NCI-H128 (cell line): ENCODE results near the gene VWA5B1.
"Not testable (repeated sequence)": the region's sequence is repeated elsewhere in the genome, so short reads cannot be mapped to it uniquely, and the experiment has no call there.

ENCODE experiments used
- DNase-seq: peaks from one replicate; lab custom pipeline; 2025; ENCODE audit not compliant: unreplicated experiment; lab: John Stamatoyannopoulos, UW

VWA5B1 gene

GRCh38 chr1:20290624-20291597 lies at the start of gene VWA5B1:
Gene VWA5B1 (plus strand): TSS chr1:20290875. CDS start chr1:20310602, 19,727 bp downstream.
- no peak for DNase-seq

DNA sequence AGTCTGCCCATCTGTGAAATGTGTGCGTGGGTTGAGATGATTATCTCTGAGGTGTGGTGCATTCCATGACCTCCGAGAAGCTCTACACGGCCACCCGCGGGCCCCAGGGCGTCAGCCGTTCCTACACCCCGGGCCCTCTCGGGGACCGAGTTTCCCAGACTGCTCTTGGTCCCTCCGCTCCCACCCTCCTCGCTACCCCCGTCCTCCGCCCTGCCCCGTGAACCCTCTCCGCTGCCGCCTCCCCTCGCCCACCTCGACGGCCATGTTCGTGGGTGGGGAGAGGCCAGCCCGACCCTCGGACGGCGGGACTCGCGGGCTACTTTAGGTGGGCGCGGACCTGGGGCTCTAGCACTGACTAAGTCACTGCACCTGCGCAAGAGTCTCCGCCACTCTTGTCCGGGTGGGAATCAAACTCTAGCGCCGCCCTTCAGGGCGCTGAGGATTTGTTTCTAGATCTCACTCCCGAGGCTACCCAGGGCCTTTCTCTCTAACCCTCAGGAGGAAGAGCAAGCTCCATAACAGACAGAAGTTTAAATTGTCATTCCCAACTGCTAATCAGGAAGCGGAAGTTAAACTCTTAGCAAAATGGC lies 47.7 kb upstream of the VWA5B1 start:
- DNase-seq = no peak

DNA sequence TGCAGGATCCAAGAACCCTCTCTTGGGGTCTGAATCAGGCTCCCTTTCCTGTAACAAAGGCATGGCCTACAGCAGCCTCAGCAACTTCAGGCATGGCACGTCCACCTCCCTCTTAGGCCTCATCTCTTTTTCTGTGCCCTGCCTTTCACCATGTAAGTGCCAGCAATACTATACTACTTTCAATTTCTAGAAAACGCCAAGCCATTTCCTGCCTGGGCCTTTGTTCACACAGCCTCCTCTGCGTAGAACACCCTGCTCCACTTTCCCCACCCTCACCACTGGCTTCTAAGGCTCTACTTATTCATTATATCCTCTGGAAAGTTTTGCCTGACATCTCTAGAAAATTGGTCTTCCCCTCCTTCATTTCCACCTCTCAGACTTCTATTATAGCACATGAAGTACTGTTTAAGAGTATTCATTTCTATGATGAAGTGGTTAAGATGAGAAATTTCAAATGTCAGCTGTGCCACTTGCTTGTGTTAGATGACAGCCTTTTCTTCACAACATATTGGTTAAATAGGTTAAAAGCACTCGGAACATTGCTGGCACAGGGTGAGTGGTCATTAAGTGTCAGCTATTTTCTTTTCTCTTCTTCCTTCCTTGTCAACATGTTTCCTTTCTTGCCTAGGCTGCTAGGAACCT lies 41.6 kb upstream of the VWA5B1 start:
- DNase-seq = no peak

DNA sequence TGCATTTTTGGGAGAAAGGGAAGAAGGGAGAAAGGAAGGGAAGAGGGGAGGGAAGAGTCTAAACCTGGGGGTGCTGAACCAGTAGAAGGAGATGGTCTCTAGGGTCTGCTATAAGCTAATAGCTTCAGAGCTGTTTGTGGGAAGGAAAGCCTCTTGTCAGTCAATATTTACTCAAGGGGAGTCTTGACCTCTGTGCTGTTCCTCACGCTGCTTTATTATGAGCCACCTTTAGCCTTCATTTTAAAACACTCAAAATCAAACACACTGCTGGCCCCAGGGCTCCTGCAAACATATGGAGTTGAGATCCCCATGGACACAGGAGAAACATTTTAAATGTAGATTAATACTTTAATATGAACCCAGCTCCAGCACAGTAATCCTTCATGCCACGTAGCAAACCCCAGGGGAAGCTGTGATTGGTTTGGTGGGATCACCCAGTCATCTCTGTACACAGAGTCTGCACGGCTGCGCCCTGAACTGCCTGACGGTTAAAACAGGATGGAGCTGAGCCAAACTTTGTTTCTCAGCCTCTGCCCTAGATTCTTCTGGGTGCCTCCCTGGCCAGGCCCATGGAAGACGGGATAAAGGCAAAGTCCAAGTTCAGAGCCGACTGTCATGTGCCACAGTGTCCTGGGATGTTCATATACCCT lies 40.2 kb upstream of the VWA5B1 start:
- no peak for DNase-seq

DNA sequence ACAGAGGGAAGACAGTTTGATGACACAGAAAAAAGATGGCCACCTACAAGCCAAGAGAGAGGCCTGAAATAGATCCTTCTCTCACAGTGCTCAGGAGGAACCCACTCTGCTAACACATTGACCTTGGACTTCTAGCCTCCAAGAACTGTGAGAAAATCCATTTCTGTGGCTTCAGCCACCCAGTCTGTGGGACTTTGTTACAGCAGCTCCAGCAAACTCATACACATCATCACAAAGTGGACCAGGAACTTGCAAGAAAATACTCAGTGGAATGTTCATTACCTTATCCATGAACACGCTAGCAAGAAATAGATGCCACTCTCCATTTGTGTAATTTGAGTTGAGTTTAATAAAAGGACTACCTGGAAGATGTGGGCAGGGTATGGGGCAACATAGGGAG lies 38.1 kb upstream of the VWA5B1 start:
- no peak for DNase-seq

GRCh38 chr1:20255666-20256065 lies 35.0 kb upstream of the VWA5B1 start:
- no peak for DNase-seq

DNA sequence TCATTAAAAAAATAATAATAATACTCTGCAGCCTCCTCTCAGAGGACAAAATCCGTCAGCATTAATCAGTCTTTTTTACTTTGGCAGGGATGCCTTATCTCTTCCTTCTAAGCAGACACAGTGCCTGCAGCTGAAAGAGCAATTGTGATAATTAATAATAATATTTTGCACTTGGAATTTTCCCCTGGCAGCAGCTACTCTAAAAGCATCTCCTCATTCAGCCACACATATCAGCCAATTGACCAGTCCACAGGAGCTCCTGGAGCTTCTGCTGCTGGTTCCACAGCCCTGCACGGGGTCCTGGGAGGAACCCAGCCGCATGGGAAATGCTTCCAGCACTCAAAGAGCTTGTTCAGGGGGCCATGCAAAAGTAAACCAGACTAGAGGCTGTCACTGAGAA lies 31.0 kb upstream of the VWA5B1 start:
- DNase-seq = no peak

DNA sequence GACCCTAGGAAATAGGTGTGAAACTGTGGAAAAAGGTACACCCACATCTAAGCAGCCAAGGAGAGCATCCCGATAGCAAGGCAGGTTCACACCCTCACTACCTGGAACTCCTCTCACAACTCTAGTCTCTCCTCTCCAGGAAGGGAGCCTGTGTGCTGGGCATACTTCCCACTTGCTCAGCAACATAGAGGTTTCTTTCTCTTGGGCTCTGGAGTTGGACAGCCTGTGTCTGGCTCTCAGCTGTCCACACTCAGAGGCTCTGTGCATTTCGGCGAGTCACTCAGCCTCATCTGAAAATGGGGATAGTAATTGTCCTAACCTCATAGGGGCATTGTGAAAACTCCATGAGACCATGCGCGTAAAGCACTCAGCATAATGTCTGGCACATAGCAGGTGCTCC lies 29.6 kb upstream of the VWA5B1 start:
- DNase-seq = no peak

- no peak for DNase-seq
These were observed 27.7 kb upstream of the VWA5B1 start for GRCh38 chr1:20262810-20263534.

GRCh38 chr1:20265250-20265649 lies 25.4 kb upstream of the VWA5B1 start:
- DNase-seq = no peak

GRCh38 chr1:20266141-20266540 lies 24.5 kb upstream of the VWA5B1 start:
- DNase-seq = no peak

DNA sequence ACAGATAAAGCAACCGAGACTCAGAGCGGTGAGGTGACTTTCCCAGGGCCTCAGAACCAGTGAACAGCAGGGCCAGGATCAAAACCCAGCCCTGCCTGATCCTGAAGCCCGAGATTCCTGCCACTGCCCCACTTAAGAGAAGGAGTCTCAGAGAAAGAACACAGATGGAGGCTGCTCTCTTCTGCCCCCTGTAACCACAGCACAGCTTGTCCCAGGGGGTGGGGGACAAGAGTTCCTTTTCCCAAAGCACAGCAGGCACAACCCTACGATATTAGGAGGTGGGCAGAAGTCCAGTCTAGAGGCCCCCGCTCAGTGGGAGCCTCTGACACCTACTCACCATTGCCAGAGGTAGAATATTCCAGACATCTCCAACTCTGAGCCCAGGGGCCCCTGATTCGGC lies 24.0 kb upstream of the VWA5B1 start:
- no peak for DNase-seq

GRCh38 chr1:20271498-20272400 lies 18.9 kb upstream of the VWA5B1 start:
- no peak for DNase-seq

DNA sequence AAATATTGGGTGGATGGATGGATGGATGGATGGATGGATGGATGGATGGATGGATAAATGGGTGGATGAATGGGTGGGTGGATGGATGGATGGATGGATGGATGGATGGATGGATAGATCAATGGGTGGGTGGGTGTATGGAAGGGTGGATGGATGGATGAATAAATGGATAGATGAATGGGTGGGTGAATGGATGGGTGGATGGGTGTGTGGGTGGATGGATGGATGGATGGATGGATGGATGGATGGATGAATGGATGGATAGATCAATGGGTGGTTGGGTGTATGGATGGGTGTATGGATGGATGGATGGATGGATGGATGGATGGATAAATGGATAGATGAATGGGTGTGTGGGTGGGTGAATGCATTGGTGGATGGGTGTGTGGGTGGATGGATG lies 17.0 kb upstream of the VWA5B1 start:
- DNase-seq = not testable (repeated sequence)

GRCh38 chr1:20275319-20275925 lies 15.3 kb upstream of the VWA5B1 start:
- DNase-seq = no peak

DNA sequence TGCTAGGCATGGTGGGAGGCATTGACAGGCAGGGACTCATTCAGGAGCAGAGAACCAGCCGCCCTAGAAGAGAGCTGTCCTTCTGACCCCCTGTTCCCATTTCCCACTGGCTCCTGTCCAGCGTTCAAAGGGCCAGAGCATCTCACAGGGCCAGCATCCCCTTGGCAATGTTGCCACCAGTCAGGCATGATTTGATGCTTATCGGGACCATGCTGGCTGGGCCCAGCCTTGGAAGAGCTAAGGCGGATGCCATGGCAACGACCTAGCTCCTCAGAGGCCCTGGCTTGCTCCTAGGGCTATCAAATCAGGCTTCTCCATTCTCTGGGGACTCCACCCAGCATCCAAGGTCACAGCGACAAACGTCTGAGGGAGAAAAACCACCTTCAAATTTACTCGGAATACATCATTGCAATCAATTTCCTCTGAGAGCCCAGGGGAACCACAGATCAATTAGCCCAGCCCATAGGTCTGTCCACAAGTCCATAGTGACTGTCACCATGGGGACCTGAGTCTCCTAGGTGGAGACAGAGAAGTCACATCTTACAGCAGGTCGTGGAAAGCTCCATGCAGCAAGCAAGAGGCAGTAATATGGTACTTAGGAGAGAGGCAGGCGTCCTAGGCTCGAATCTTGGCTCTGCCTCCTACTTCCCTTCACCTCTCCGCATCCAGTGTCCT lies 14.1 kb upstream of the VWA5B1 start:
- DNase-seq = no peak

- no peak for DNase-seq
These were observed 12.0 kb upstream of the VWA5B1 start for GRCh38 chr1:20278692-20279130.

GRCh38 chr1:20279509-20279908 lies 11.2 kb upstream of the VWA5B1 start:
- DNase-seq = no peak

DNA sequence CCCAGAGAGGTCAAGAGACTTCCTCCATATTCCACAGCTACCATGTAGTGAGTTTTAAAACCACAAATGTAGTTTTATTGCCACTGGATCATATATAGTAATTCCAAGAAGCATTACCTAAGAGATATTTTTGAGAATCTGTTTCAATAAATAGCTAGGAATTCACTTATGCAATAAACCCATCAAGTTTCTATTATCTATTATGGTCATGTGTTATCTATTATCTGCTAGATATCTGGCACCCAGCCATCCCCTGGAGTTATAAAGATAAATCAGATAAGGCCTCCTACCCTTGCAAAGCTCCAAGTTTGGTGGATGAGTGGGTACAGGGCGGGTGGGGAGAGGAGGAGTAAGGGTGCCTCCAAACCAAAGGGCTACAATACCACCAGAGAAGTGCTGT lies 10.3 kb upstream of the VWA5B1 start:
- DNase-seq = no peak
